ENCODE results near the gene EPHX1.

The EPHX1 gene

GRCh38 chr1:225844236-225845061 lies 34.5 kb downstream of the EPHX1 start:
- no peak for DNase-seq

- no peak for DNase-seq
These were observed 35.2 kb downstream of the EPHX1 start for GRCh38 chr1:225845097-225845496.

- no peak for DNase-seq
These were observed 35.8 kb downstream of the EPHX1 start for GRCh38 chr1:225845571-225846259.

- no peak for DNase-seq
These were observed 36.7 kb downstream of the EPHX1 start for GRCh38 chr1:225846331-225847310.

GRCh38 chr1:225847610-225848009 lies 37.7 kb downstream of the EPHX1 start:
- DNase-seq, result no peak

- no peak for DNase-seq
These were observed 38.4 kb downstream of the EPHX1 start for GRCh38 chr1:225848030-225848955.

- DNase-seq, result no peak
These were observed 40.0 kb downstream of the EPHX1 start for GRCh38 chr1:225849925-225850324.

- DNase-seq, result no peak
These were observed 40.4 kb downstream of the EPHX1 start for GRCh38 chr1:225850370-225850769.

- no peak for DNase-seq
These were observed 41.9 kb downstream of the EPHX1 start for GRCh38 chr1:225851805-225852204.

GRCh38 chr1:225852413-225853124 lies 42.6 kb downstream of the EPHX1 start:
- DNase-seq, result no peak

GRCh38 chr1:225853441-225853840 lies 43.5 kb downstream of the EPHX1 start:
- no peak for DNase-seq

- no peak for DNase-seq
These were observed 45.8 kb downstream of the EPHX1 start for GRCh38 chr1:225855503-225856300.

- DNase-seq, result no peak
These were observed 47.3 kb downstream of the EPHX1 start for GRCh38 chr1:225857256-225857655.

GRCh38 chr1:225859151-225859550 lies 49.2 kb downstream of the EPHX1 start:
- DNase-seq, result no peak

GRCh38 chr1:225860107-225860506 lies 50.2 kb downstream of the EPHX1 start:
- DNase-seq, result no peak

- DNase-seq, result no peak
These were observed 51.0 kb downstream of the EPHX1 start for GRCh38 chr1:225860876-225861441.

- DNase-seq, result no peak
These were observed 52.1 kb downstream of the EPHX1 start for GRCh38 chr1:225861834-225862580.

- DNase-seq, result no peak
These were observed 52.6 kb downstream of the EPHX1 start for GRCh38 chr1:225862581-225862950.

GRCh38 chr1:225863167-225863566 lies 53.2 kb downstream of the EPHX1 start:
- DNase-seq, result no peak

Measured in central memory CD4-positive, alpha-beta T cell (primary cell).